HG02884 (cell line): Measurements from ENCODE around the gene SSBP2.
"Not testable (repeated sequence)": the region's sequence is repeated elsewhere in the genome, so short reads cannot be mapped to it uniquely, and the experiment has no call there.

Experiments used
- ATAC-seq: cut with Tn5 transposase; IDR thresholded peaks from one replicate; pipeline ENCODE4 v1.9.1; 2021; ENCODE audit warnings: mild to moderate bottlenecking, moderate library complexity; ENCODE audit not compliant: unreplicated experiment

Gene SSBP2

GRCh38 chr5:81473395-81473794 lies 277.5 kb downstream of the SSBP2 start:
- ATAC-seq, result not testable (repeated sequence)

DNA sequence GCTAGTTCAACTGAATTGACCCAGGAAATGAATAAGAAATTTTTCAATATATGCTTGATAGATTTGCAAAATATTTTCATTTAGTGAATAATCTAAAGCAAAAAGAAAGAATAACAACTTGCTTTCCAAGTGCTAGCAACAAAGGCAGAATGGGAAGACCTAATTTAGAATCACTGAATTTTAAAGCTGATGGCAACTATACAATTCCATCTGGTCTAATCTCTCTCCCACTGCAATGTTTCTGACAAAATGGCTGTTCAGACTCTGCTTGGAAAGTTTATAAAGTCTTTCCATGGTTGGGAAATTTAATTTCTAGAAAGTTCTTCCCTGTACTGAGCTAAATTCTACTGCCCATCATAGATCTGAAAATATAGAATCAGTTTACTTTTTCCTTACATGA lies 281.2 kb downstream of the SSBP2 start:
- no peak for ATAC-seq

DNA sequence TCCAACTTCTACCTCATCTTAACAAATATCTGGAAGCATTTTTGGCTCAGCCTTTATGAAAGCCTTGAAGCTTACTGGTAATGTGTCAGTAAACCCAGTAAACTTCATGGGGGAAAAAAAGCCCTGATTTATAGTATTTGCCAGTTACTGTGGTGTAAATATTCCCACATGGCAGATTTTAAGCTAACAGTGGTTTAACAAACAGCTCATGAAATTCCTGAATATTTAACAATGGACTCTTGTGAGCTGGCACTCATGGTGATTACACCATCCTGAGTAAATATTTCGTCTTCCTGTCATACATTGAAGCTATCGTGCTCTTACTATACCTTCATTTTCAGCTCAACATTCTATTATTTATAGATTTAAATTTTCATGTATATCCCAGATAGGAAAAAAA lies 300.0 kb downstream of the SSBP2 start:
- ATAC-seq, result no peak

GRCh38 chr5:81435023-81435422 lies 315.9 kb downstream of the SSBP2 start:
- no peak for ATAC-seq

GRCh38 chr5:81429985-81430384 lies 320.9 kb downstream of the SSBP2 start:
- no peak for ATAC-seq

DNA sequence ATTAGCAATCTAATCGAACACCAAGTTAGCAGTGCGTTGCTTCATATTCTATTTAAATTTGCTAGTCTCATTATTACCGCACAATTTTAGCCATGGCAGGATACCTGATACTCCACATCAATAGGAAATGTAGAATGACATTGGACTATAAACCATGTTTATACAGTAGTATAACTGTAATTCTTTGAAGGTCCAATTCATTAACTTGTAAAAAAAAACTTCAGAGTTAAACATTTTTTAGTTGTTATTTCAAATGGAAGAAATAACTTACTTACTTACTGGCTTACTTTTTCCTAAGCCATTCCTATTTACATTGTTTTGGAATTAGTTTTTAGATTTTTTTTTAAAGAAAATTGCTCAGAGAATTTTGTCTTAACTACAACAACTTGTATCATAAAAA lies 321.5 kb downstream of the SSBP2 start:
- no peak for ATAC-seq

DNA sequence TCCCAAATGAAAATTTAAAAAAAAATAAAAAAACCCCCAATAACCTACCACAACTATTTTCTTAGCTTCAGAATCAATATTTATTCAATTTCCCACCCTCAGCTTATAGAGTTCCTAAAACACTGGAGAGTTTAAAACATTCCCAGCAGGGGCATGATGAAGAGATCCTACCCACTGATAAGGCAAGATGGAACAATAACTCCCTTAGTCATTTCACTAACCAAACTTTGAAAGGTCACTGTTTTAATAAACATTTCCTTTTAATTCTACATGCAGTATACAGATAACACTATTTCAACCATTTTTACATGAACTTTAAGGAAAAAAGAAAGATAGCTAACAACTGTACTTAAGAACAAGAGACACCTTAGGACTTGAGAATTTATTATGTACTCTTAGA lies 322.0 kb downstream of the SSBP2 start:
- no peak for ATAC-seq

- no peak for ATAC-seq
Measured at GRCh38 chr5:81428446-81428845, 322.5 kb downstream of the SSBP2 start.

GRCh38 chr5:81427566-81427965 lies 323.3 kb downstream of the SSBP2 start:
- no peak for ATAC-seq

DNA sequence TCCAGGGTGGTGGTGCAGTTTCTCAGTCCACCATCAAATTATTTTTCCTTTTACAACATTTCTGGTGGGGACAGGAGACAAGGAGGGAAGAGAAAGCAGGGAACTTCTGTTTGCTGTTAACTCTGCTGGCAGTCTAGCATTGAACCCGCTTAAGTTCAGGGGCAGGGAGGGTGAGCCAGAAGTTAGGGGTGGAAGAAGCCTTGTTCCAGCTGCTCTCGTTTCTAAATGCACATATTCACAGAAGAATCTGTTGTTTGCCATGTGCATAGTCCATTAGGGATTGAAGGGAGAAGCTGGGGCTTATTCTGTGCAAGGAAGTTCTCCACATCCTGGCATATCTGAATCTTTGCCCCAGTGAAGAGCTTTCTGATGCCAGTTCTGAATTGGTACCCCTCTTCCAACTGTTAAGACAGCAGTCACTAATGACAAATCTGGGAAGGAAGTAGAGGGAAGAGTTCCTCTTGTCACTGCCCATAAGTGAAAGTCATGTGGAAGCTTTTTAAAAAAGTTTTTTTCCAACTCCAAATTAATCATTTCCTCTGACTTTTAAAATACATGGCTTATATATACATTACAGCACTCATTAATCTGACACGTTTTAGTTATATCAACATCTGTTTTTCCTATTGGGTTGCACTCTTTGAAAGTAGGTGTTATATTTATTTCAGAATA lies 324.4 kb downstream of the SSBP2 start:
- ATAC-seq, result no peak

DNA sequence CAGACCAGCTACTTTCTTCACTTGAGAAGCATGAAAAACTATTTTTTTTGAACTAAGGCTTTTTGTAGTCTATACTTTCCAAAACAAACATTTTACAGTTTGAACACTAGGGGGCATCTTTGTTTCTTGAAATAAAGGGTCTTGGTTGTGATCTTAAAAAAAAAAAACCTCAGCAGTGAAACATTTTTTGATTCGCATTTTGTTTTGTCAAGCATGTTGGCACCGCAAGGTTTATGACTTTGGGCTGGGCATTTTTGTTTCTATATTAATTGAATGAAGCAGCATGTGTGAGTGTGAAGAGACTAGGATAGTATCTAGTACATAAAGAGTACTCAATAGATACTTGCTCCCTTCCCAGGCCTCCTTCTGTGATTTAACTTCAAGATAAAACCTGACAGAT lies 325.3 kb downstream of the SSBP2 start:
- no peak for ATAC-seq

DNA sequence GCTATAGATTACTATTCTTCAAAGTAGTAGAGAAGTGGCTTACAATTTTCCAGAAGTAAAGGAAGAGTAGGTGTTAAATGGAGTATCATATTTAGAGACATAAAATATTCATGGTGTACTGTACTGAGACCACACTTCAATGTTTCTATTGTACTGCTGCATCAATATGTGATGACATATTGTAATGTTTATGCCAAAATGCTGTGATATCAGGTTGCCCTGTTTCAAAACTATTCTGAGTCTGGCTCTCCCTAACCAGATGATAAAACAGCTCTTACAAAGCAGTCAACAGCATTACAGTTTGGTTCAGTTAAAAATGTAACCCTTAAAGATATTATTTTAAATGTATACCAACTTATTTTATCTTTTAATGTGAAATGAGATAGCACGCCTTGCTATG lies 326.2 kb downstream of the SSBP2 start:
- ATAC-seq, result no peak

DNA sequence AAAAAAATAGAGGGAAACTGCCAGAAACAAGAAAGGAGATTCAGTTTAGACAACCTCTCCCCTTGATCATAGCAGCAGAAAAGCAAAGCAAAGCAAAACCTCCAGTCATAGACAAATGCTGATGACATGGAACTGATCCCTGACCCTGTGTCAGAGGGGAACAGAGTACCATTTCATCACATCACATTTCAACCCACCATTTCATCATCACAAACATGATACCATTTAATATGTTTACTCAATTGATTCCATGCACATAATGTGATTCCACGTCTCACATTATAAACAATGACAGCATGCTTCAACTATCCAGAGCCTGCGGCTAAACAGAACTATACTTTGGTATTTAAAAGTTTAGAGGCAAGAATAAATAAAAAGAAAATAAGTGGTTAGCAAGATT lies 328.2 kb downstream of the SSBP2 start:
- no peak for ATAC-seq

GRCh38 chr5:81420039-81420667 lies 330.7 kb downstream of the SSBP2 start:
- no peak for ATAC-seq

- ATAC-seq, result no peak
Measured at GRCh38 chr5:81418606-81419005, 332.3 kb downstream of the SSBP2 start.

GRCh38 chr5:81417052-81417451 lies 333.8 kb downstream of the SSBP2 start:
- ATAC-seq, result no peak

DNA sequence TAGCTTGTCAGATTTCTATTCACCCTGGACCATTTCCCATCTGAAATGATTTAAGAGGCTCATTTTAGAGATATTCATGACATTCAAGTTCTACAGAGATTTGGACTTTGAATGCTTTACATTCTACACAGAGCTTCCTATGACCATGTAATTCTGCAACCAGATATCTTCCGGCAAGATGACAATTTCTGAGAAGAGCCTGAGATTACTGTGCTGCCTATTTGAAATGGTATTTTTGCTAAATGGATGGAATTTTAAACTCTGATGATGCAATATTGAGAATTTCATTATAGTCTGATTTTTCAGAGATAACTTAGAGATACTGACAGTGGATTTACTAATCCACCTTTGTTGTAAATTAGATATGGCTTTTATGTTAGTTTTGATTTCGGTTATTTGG lies 341.0 kb downstream of the SSBP2 start:
- ATAC-seq, result no peak

- no peak for ATAC-seq
Measured at GRCh38 chr5:81409361-81409760, 341.5 kb downstream of the SSBP2 start.

GRCh38 chr5:81408496-81408895 lies 342.4 kb downstream of the SSBP2 start:
- no peak for ATAC-seq

- ATAC-seq, result not testable (repeated sequence)
Measured at GRCh38 chr5:81407811-81408210, 343.1 kb downstream of the SSBP2 start.

DNA sequence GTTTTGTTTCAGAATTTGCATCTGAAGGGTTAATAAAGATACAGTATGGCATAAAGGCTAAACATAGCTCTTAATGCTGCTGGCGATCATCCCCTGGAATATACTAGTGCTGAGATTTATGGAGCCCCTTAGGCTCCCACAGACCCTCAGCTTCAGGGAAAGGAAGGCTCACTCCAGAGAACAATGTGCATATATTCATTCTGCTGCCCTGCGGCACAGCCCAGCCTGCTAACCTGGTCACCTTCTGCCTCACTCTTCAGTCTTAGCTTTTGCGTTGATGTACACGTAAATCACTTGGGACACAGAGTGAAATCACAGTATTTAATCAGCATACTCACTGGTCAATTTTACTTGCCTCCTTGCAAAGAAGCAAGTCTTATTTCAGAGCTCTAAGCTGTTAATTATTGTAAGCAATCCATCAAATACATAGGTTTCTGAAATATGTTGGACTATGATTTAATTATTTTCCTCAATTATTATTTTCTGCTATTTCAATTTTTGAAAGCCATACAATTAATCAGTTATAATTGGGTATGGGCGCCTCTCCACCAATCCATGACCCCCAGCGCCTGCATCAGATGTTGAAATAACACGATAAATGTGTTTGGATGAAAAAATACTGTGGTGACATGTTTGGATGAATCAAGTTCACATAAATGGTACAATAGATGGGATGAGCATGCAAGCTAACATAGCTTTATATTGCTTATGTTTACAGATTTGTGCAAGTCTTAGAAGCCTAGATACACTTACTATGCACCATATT lies 345.6 kb downstream of the SSBP2 start:
- no peak for ATAC-seq
